HEK293 (cell line): ENCODE results near the gene CRMP1.

Source experiments
- CTCF ChIA-PET: fragments of 350-600 bp; formaldehyde crosslinking; extraction: SDS; loops from one replicate; lab custom pipeline; 2021; ENCODE audit warnings: antibody characterized with exemption; lab: Yijun Ruan, JAX
- POLR2A ChIA-PET: fragments of 300-600 bp; formaldehyde crosslinking; extraction: SDS; loops from one replicate; lab custom pipeline; 2020; ENCODE audit warnings: antibody characterized with exemption, inconsistent platforms; lab: Yijun Ruan, JAX
- H3K27ac ChIP-seq: fragments of 200-500 bp; sonication (Bioruptor generic); 2 replicates; pipeline ENCODE4 v1.5.1; 2014; ENCODE audit warnings: low read depth, low read length, control low read depth, inconsistent platforms; ENCODE audit errors: extremely low read depth
- H3K36me3 ChIP-seq, 2 experiments: fragments of 200-500 bp in 1 of 2; sonication (Bioruptor generic) in 1 of 2; 1 replicate in 1 of 2; 2 replicates in 1 of 2; pipeline ENCODE4 v1.5.1; 2014 to 2017; ENCODE audit warnings: inconsistent platforms in 2 of 2, low read length in 2 of 2; ENCODE audit not compliant: control insufficient read depth in 2 of 2, insufficient read depth in 1 of 2
- H3K4me1 ChIP-seq: fragments of 200-500 bp; sonication (Bioruptor generic); 2 replicates; pipeline ENCODE4 v1.5.1; 2014; ENCODE audit warnings: mild to moderate bottlenecking, low read length, inconsistent platforms; ENCODE audit not compliant: control insufficient read depth, insufficient read depth
- H3K4me3 ChIP-seq: 2 replicates; pipeline ENCODE4 v1.5.1; 2011; ENCODE audit warnings: low read depth, mild to moderate bottlenecking, control low read depth, low read length, moderate library complexity
- H3K9me3 ChIP-seq: fragments of 200-500 bp; sonication (Bioruptor generic); 2 replicates; pipeline ENCODE4 v1.5.1; 2014; ENCODE audit warnings: low read depth, low read length, inconsistent platforms; ENCODE audit not compliant: control insufficient read depth, insufficient read depth
- KLF16 ChIP-seq: fragments of 450-650 bp; formaldehyde crosslinking; IDR thresholded peaks from 2 replicates; pipeline ENCODE4 v1.5.1; 2017; ENCODE audit warnings: missing biosample characterization, missing genetic modification characterization
- PBX3 ChIP-seq: sonication (generic); formaldehyde crosslinking; IDR thresholded peaks from 2 replicates; pipeline ENCODE4 v1.8.1; 2022; ENCODE audit warnings: mild to moderate bottlenecking, moderate library complexity, missing genetic modification reagents
- PRDM2 ChIP-seq: fragments of 450-650 bp; formaldehyde crosslinking; IDR thresholded peaks from 2 replicates; pipeline ENCODE4 v1.5.1; 2016; ENCODE audit warnings: missing biosample characterization, missing genetic modification characterization, borderline replicate concordance
- PRDM6 ChIP-seq: fragments of 450-650 bp; formaldehyde crosslinking; IDR thresholded peaks from 2 replicates; pipeline ENCODE4 v1.5.1; 2017; ENCODE audit warnings: missing biosample characterization, missing genetic modification characterization
- SP7 ChIP-seq: fragments of 450-650 bp; formaldehyde crosslinking; IDR thresholded peaks from 2 replicates; pipeline ENCODE4 v1.5.1; 2016; ENCODE audit warnings: missing biosample characterization, missing genetic modification characterization
- ZBTB21 ChIP-seq: fragments of 450-650 bp; formaldehyde crosslinking; IDR thresholded peaks from 2 replicates; pipeline ENCODE4 v1.5.1; 2017; ENCODE audit warnings: missing biosample characterization, missing genetic modification characterization
- ZNF10 ChIP-seq: fragments of 450-650 bp; formaldehyde crosslinking; IDR thresholded peaks from 2 replicates; pipeline ENCODE4 v1.5.1; 2017; ENCODE audit warnings: missing biosample characterization, missing genetic modification characterization
- ZNF133 ChIP-seq: fragments of 450-650 bp; formaldehyde crosslinking; IDR thresholded peaks from 2 replicates; pipeline ENCODE4 v1.5.1; 2016; ENCODE audit warnings: missing biosample characterization, missing genetic modification characterization
- ZNF138 ChIP-seq: fragments of 450-650 bp; formaldehyde crosslinking; IDR thresholded peaks from 2 replicates; pipeline ENCODE4 v1.5.1; 2016; ENCODE audit warnings: missing biosample characterization, missing genetic modification characterization, borderline replicate concordance
- ZNF148 ChIP-seq: fragments of 450-650 bp; formaldehyde crosslinking; IDR thresholded peaks from 2 replicates; pipeline ENCODE4 v1.5.0; 2017; ENCODE audit warnings: missing biosample characterization, missing genetic modification characterization, borderline replicate concordance
- ZNF362 ChIP-seq: fragments of 450-650 bp; formaldehyde crosslinking; IDR thresholded peaks from 2 replicates; pipeline ENCODE4 v1.5.1; 2016; ENCODE audit warnings: missing biosample characterization, missing genetic modification characterization
- ZNF416 ChIP-seq: fragments of 450-650 bp; formaldehyde crosslinking; IDR thresholded peaks from 2 replicates; pipeline ENCODE4 v1.5.1; 2016; ENCODE audit warnings: missing biosample characterization, missing genetic modification characterization
- ZNF548 ChIP-seq: fragments of 450-650 bp; formaldehyde crosslinking; IDR thresholded peaks from 2 replicates; pipeline ENCODE4 v1.5.1; 2016; ENCODE audit warnings: missing biosample characterization, missing genetic modification characterization
- ZNF580 ChIP-seq: fragments of 450-650 bp; formaldehyde crosslinking; IDR thresholded peaks from 2 replicates; pipeline ENCODE4 v1.5.1; 2016; ENCODE audit warnings: missing biosample characterization, missing genetic modification characterization
- ZNF610 ChIP-seq: fragments of 450-650 bp; formaldehyde crosslinking; IDR thresholded peaks from 2 replicates; pipeline ENCODE4 v1.5.1; 2016; ENCODE audit warnings: missing biosample characterization, missing genetic modification characterization, borderline replicate concordance
- ZNF664 ChIP-seq: fragments of 450-650 bp; formaldehyde crosslinking; IDR thresholded peaks from 2 replicates; pipeline ENCODE4 v1.5.1; 2016; ENCODE audit warnings: missing biosample characterization, missing genetic modification characterization
- ZNF704 ChIP-seq: fragments of 450-650 bp; formaldehyde crosslinking; IDR thresholded peaks from 2 replicates; pipeline ENCODE4 v1.5.1; 2016; ENCODE audit warnings: missing biosample characterization, missing genetic modification characterization
- ZNF776 ChIP-seq: fragments of 450-650 bp; formaldehyde crosslinking; IDR thresholded peaks from 2 replicates; pipeline ENCODE4 v1.5.0; 2017; ENCODE audit warnings: missing biosample characterization, missing genetic modification characterization, borderline replicate concordance
- ZXDB ChIP-seq: fragments of 450-650 bp; formaldehyde crosslinking; IDR thresholded peaks from 2 replicates; pipeline ENCODE4 v1.5.1; 2016; ENCODE audit warnings: missing biosample characterization, missing genetic modification characterization

The CRMP1 gene

GRCh38 chr4:5863461-5864113 is 29.3 kb downstream of the CRMP1 start (continued):
- TF ChIP-seq PRDM2 (tag by site-specific recombination) (no peak), ZNF610 (no peak), PRDM6 (no peak), ZNF416 (tag by site-specific recombination) (no peak), ZNF664 (tag by site-specific recombination) (no peak), ZNF580 (tag by site-specific recombination) (no peak)
- TF ChIP-seq, all 188 proteins: peak for 0

GRCh38 chr4:5858020-5858769 is 34.7 kb downstream of the CRMP1 start:
- ChIA-PET CTCF (interaction anchor here (0.6 kb wide), 2 partner anchors 11 to 48 kb away, joined by 3 read pairs; no protein-coding TSS in a partner anchor), POLR2A (interaction anchor here (0.6 kb wide), 1 partner anchor 14 kb away, joined by 6 read pairs; no protein-coding TSS in a partner anchor)
- Histone ChIP-seq H3K36me3 (no peaks in the 10 kb centered on the region), H3K4me1 (no peaks in the 10 kb centered on the region), H3K9me3 (no peaks in the 10 kb centered on the region), H3K4me3 (no peak overlapping the region), H3K27ac (no peak overlapping the region)
- no peak for TF ChIP-seq PBX3
- TF ChIP-seq ZNF548 (tag by site-specific recombination): no peak
- no peak for TF ChIP-seq ZNF133 (tag by site-specific recombination)
- TF ChIP-seq ZBTB21 (tag by site-specific recombination): no peak
- no peak for TF ChIP-seq ZNF776
- no peak for TF ChIP-seq ZNF362 (tag by site-specific recombination)
- no peak for TF ChIP-seq ZXDB (tag by site-specific recombination)
- TF ChIP-seq SP7 (tag by site-specific recombination): no peak
- no peak for TF ChIP-seq ZNF148 (tag by site-specific recombination)
- no peak for TF ChIP-seq ZNF10 (tag by site-specific recombination)
- no peak for TF ChIP-seq KLF16 (tag by site-specific recombination)
- no peak for TF ChIP-seq ZNF138
- no peak for TF ChIP-seq ZNF704 (tag by site-specific recombination)
